Measurements from ENCODE around the gene SLIT3.

The SLIT3 gene

GRCh38 chr5:169289520-169289919 is 11.4 kb downstream of the SLIT3 start:
- Mint-ChIP-seq H3K4me1 (peaks cover 12% of the 10 kb centered on the region), H3K27ac (no peak overlapping the region), H3K9me3 (peaks cover 14% of the 10 kb centered on the region), H3K36me3 (ENCODE audit: low read depth) (no peaks in the 10 kb centered on the region), H3K4me3 (no peak overlapping the region), H3K27me3 (ENCODE audit: low read depth, poor library complexity) (peaks cover 11% of the 10 kb centered on the region)
- TF ChIP-seq CTCF (IDR thresholded peaks at IDR 0.05): no peak
- DNase-seq: no peak

- DNase-seq: no peak
These were observed 12.6 kb downstream of the SLIT3 start for GRCh38 chr5:169288066-169288930.

GRCh38 chr5:169287529-169287928 is 13.4 kb downstream of the SLIT3 start:
- Mint-ChIP-seq H3K9me3 (peaks cover 14% of the 10 kb centered on the region), H3K4me3 (no peak overlapping the region), H3K27ac (no peak overlapping the region), H3K36me3 (ENCODE audit: low read depth) (peaks cover 6% of the 10 kb centered on the region), H3K4me1 (peaks cover 16% of the 10 kb centered on the region), H3K27me3 (ENCODE audit: low read depth, poor library complexity) (peaks cover 20% of the 10 kb centered on the region)
- DNase-seq: no peak
- no peak for TF ChIP-seq CTCF (IDR thresholded peaks at IDR 0.05)

More at GRCh38 chr5:169288066-169288930, 12.6 kb downstream of the SLIT3 start:
- H3K9me3 Mint-ChIP-seq: peaks cover 14% of the 10 kb centered on the region
- peaks cover 6% of the 10 kb centered on the region for H3K36me3 Mint-ChIP-seq (ENCODE audit: low read depth)
- no peak for TF ChIP-seq CTCF (IDR thresholded peaks at IDR 0.05)
- peaks cover 16% of the 10 kb centered on the region for H3K4me1 Mint-ChIP-seq
- no peak overlapping the region for H3K27ac Mint-ChIP-seq
- H3K4me3 Mint-ChIP-seq: no peak overlapping the region
- peaks cover 20% of the 10 kb centered on the region for H3K27me3 Mint-ChIP-seq (ENCODE audit: low read depth, poor library complexity)

- H3K27ac Mint-ChIP-seq: no peak overlapping the region
- no peak overlapping the region for H3K4me3 Mint-ChIP-seq
- peaks cover 14% of the 10 kb centered on the region for H3K9me3 Mint-ChIP-seq
- H3K36me3 Mint-ChIP-seq (ENCODE audit: low read depth): peaks cover 6% of the 10 kb centered on the region
- H3K4me1 Mint-ChIP-seq: peaks cover 16% of the 10 kb centered on the region
- peaks cover 21% of the 10 kb centered on the region for H3K27me3 Mint-ChIP-seq (ENCODE audit: low read depth, poor library complexity)
- no peak for TF ChIP-seq CTCF (IDR thresholded peaks at IDR 0.05)
- no peak for DNase-seq
These were observed 14.2 kb downstream of the SLIT3 start for GRCh38 chr5:169286572-169287300.

- DNase-seq: no peak
- no peak overlapping the region for H3K27ac Mint-ChIP-seq
- peaks cover 23% of the 10 kb centered on the region for H3K4me1 Mint-ChIP-seq
- H3K27me3 Mint-ChIP-seq (ENCODE audit: low read depth, poor library complexity): peaks cover 19% of the 10 kb centered on the region
- no peak for TF ChIP-seq CTCF (IDR thresholded peaks at IDR 0.05)
- H3K9me3 Mint-ChIP-seq: peaks cover 14% of the 10 kb centered on the region
- no peak overlapping the region for H3K4me3 Mint-ChIP-seq
- peaks cover 6% of the 10 kb centered on the region for H3K36me3 Mint-ChIP-seq (ENCODE audit: low read depth)
These were observed 17.1 kb downstream of the SLIT3 start for GRCh38 chr5:169283887-169284286.

Measured in nephron progenitor cell (in vitro differentiated cells).